ENCODE results near the gene FCRL6.

Gene FCRL6

GRCh38 chr1:159854693-159855192 is 52.6 kb downstream of the FCRL6 start:
- no peaks in the 10 kb centered on the region for H3K27me3 ChIP-seq (ENCODE audit: control insufficient read depth in 1 of 2, insufficient read depth in 2 of 2, low read length in 2 of 2)
- H3K9me3 ChIP-seq (ENCODE audit: low read length) = no peaks in the 10 kb centered on the region
- peaks cover 12% of the 10 kb centered on the region for H3K4me1 ChIP-seq (ENCODE audit: insufficient read depth, low read length)
- peak overlapping the region; percentile 53 for H3K9ac ChIP-seq (ENCODE audit: low read length)
- H3K27ac ChIP-seq (ENCODE audit: low read depth, low read length) = peak overlapping the region; percentile 94
- peak overlapping the region; percentile 67 to 73 for H3K4me3 ChIP-seq (ENCODE audit: low read depth in 1 of 2, low read length in 2 of 2)
- no peaks in the 10 kb centered on the region for H3K36me3 ChIP-seq (ENCODE audit: insufficient read depth, low read length)

GRCh38 chr1:159855709-159856108 is 53.5 kb downstream of the FCRL6 start:
- no peak overlapping the region for H3K9ac ChIP-seq (ENCODE audit: low read length)
- no peaks in the 10 kb centered on the region for H3K27me3 ChIP-seq (ENCODE audit: control insufficient read depth in 1 of 2, insufficient read depth in 2 of 2, low read length in 2 of 2)
- no peaks in the 10 kb centered on the region for H3K9me3 ChIP-seq (ENCODE audit: low read length)
- peak overlapping the region; percentile 94 for H3K27ac ChIP-seq (ENCODE audit: low read depth, low read length)
- H3K4me3 ChIP-seq (ENCODE audit: low read depth in 1 of 2, low read length in 2 of 2) = peak overlapping the region in 1 of 2 donors; percentile 67
- peaks cover 12% of the 10 kb centered on the region for H3K4me1 ChIP-seq (ENCODE audit: insufficient read depth, low read length)
- H3K36me3 ChIP-seq (ENCODE audit: insufficient read depth, low read length) = no peaks in the 10 kb centered on the region

DNA sequence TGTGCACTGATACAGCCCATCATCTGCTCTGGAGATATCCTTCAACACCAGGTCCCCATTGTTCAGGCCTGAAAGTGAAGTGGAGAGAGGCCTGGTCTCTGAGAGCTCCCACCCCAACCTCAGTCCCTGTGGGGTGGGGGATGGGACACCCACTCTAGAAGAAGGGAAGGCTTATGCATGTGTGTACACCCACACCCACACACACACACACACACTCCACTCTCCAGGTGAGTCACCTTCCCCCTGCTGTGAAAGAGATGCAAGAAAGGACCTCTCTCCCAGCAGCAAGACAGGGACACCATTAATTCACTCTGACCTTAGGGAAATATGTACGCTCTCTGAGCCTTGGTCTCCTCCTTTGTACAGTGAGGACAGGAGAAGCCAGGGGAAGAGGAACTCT is 54.4 kb downstream of the FCRL6 start:
- H3K4me1 ChIP-seq (ENCODE audit: insufficient read depth, low read length) = peaks cover 12% of the 10 kb centered on the region
- H3K27ac ChIP-seq (ENCODE audit: low read depth, low read length) = no peak overlapping the region
- no peaks in the 10 kb centered on the region for H3K9me3 ChIP-seq (ENCODE audit: low read length)
- H3K9ac ChIP-seq (ENCODE audit: low read length) = no peak overlapping the region
- no peaks in the 10 kb centered on the region for H3K36me3 ChIP-seq (ENCODE audit: insufficient read depth, low read length)
- no peaks in the 10 kb centered on the region for H3K27me3 ChIP-seq (ENCODE audit: control insufficient read depth in 1 of 2, insufficient read depth in 2 of 2, low read length in 2 of 2)
- H3K4me3 ChIP-seq (ENCODE audit: low read depth in 1 of 2, low read length in 2 of 2) = no peak overlapping the region

- no peaks in the 10 kb centered on the region for H3K9me3 ChIP-seq (ENCODE audit: low read length)
- no peaks in the 10 kb centered on the region for H3K36me3 ChIP-seq (ENCODE audit: insufficient read depth, low read length)
- no peak overlapping the region for H3K4me3 ChIP-seq (ENCODE audit: low read depth in 1 of 2, low read length in 2 of 2)
- H3K4me1 ChIP-seq (ENCODE audit: insufficient read depth, low read length) = peaks cover 10% of the 10 kb centered on the region
- no peak overlapping the region for H3K9ac ChIP-seq (ENCODE audit: low read length)
- H3K27ac ChIP-seq (ENCODE audit: low read depth, low read length) = no peak overlapping the region
- no peaks in the 10 kb centered on the region for H3K27me3 ChIP-seq (ENCODE audit: control insufficient read depth in 1 of 2, insufficient read depth in 2 of 2, low read length in 2 of 2)
Measured at GRCh38 chr1:159857889-159858288, 55.7 kb downstream of the FCRL6 start.

- H3K27me3 ChIP-seq (ENCODE audit: control insufficient read depth in 1 of 2, insufficient read depth in 2 of 2, low read length in 2 of 2) = no peaks in the 10 kb centered on the region
- H3K9ac ChIP-seq (ENCODE audit: low read length) = no peak overlapping the region
- H3K4me1 ChIP-seq (ENCODE audit: insufficient read depth, low read length) = no peaks in the 10 kb centered on the region
- H3K27ac ChIP-seq (ENCODE audit: low read depth, low read length) = no peak overlapping the region
- no peaks in the 10 kb centered on the region for H3K9me3 ChIP-seq (ENCODE audit: low read length)
- no peaks in the 10 kb centered on the region for H3K36me3 ChIP-seq (ENCODE audit: insufficient read depth, low read length)
- H3K4me3 ChIP-seq (ENCODE audit: low read depth in 1 of 2, low read length in 2 of 2) = no peak overlapping the region
Measured at GRCh38 chr1:159859767-159860322, 57.7 kb downstream of the FCRL6 start.

GRCh38 chr1:159860456-159860855 is 58.3 kb downstream of the FCRL6 start:
- Histone ChIP-seq H3K9me3 (ENCODE audit: low read length) (no peaks in the 10 kb centered on the region), H3K4me3 (ENCODE audit: low read depth in 1 of 2, low read length in 2 of 2) (no peak overlapping the region), H3K27ac (ENCODE audit: low read depth, low read length) (no peak overlapping the region), H3K4me1 (ENCODE audit: insufficient read depth, low read length) (no peaks in the 10 kb centered on the region), H3K9ac (ENCODE audit: low read length) (no peak overlapping the region), H3K27me3 (ENCODE audit: control insufficient read depth in 1 of 2, insufficient read depth in 2 of 2, low read length in 2 of 2) (no peaks in the 10 kb centered on the region), H3K36me3 (ENCODE audit: insufficient read depth, low read length) (no peaks in the 10 kb centered on the region)

- Histone ChIP-seq H3K4me3 (ENCODE audit: low read depth in 1 of 2, low read length in 2 of 2) (no peak overlapping the region), H3K27ac (ENCODE audit: low read depth, low read length) (no peak overlapping the region), H3K4me1 (ENCODE audit: insufficient read depth, low read length) (no peaks in the 10 kb centered on the region), H3K36me3 (ENCODE audit: insufficient read depth, low read length) (no peaks in the 10 kb centered on the region), H3K9ac (ENCODE audit: low read length) (no peak overlapping the region), H3K27me3 (ENCODE audit: control insufficient read depth in 1 of 2, insufficient read depth in 2 of 2, low read length in 2 of 2) (no peaks in the 10 kb centered on the region), H3K9me3 (ENCODE audit: low read length) (no peaks in the 10 kb centered on the region)
Measured at GRCh38 chr1:159861218-159861617, 59.1 kb downstream of the FCRL6 start.

- H3K4me1 ChIP-seq (ENCODE audit: insufficient read depth, low read length) = no peaks in the 10 kb centered on the region
- H3K27me3 ChIP-seq (ENCODE audit: control insufficient read depth in 1 of 2, insufficient read depth in 2 of 2, low read length in 2 of 2) = no peaks in the 10 kb centered on the region
- no peaks in the 10 kb centered on the region for H3K36me3 ChIP-seq (ENCODE audit: insufficient read depth, low read length)
- H3K27ac ChIP-seq (ENCODE audit: low read depth, low read length) = no peak overlapping the region
- no peak overlapping the region for H3K9ac ChIP-seq (ENCODE audit: low read length)
- H3K4me3 ChIP-seq (ENCODE audit: low read depth in 1 of 2, low read length in 2 of 2) = no peak overlapping the region
- H3K9me3 ChIP-seq (ENCODE audit: low read length) = no peaks in the 10 kb centered on the region
Measured at GRCh38 chr1:159862031-159862430, 59.9 kb downstream of the FCRL6 start.

DNA sequence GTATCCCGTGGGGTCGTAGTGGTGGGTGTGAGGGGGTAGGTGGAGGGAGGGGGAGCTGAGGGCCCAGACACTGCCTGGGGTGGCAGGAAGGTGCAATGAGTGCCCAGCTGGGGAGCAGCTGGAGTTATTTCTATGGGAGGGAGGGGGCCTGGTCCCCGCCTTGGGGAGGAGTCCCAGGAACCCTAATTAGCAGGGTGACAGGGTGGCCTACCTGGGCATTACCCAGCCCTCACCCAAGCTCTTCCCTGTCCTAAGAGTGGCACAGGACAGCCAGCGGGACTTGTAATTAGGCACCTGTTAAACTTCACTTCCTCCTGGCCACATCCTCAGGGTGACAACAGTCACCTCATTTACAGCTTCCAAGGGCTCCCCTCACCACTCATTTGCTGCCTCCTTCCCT is 60.4 kb downstream of the FCRL6 start, which contains the start of gene VSIG8:
Gene VSIG8, minus strand, starts transcription at position 101 of the 400 bp plus-strand sequence. CDS start 136 bp downstream, outside the sequence.
- H3K27ac ChIP-seq (ENCODE audit: low read depth, low read length) = no peak within 1 kb of the TSS
- H3K4me1 ChIP-seq (ENCODE audit: insufficient read depth, low read length) = peaks cover 4% of the 10 kb centered on the region
- no peaks in the 10 kb centered on the region for H3K27me3 ChIP-seq (ENCODE audit: control insufficient read depth in 1 of 2, insufficient read depth in 2 of 2, low read length in 2 of 2)
- no peak within 1 kb of the TSS for H3K4me3 ChIP-seq (ENCODE audit: low read depth in 1 of 2, low read length in 2 of 2)
- no peaks in the 10 kb centered on the region for H3K9me3 ChIP-seq (ENCODE audit: low read length)
- no peaks in the 10 kb centered on the region for H3K36me3 ChIP-seq (ENCODE audit: insufficient read depth, low read length)
- H3K9ac ChIP-seq (ENCODE audit: low read length) = no peak within 1 kb of the TSS

DNA sequence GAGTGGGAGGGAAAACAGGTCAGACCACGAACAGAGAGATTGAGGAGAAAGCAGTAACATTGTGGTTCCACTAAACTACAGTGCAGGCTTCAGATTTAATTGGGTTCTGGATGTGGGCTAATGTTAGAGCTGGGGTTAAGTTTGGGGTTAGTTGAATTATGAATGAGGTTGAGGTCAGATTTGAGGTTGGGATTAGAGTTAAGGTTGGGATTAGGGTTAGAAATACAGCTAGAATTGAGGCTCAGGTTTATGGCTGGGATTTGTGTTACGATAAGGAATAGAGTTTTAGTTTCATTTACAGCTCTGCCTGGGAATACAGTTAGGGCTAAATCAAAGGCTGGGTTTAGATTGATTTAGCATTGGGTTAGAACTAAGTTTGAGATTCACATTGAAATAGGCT is 62.1 kb downstream of the FCRL6 start:
- no peak overlapping the region for H3K9ac ChIP-seq (ENCODE audit: low read length)
- H3K27me3 ChIP-seq (ENCODE audit: control insufficient read depth in 1 of 2, insufficient read depth in 2 of 2, low read length in 2 of 2) = no peaks in the 10 kb centered on the region
- H3K4me1 ChIP-seq (ENCODE audit: insufficient read depth, low read length) = peaks cover 12% of the 10 kb centered on the region
- H3K4me3 ChIP-seq (ENCODE audit: low read depth in 1 of 2, low read length in 2 of 2) = no peak overlapping the region
- no peak overlapping the region for H3K27ac ChIP-seq (ENCODE audit: low read depth, low read length)
- H3K36me3 ChIP-seq (ENCODE audit: insufficient read depth, low read length) = no peaks in the 10 kb centered on the region
- no peaks in the 10 kb centered on the region for H3K9me3 ChIP-seq (ENCODE audit: low read length)
